LNCaP clone FGC (cell line): ENCODE measurements around the gene ADGRL3.

ENCODE experiments used
- DNase-seq: peaks from one replicate; pipeline ENCODE4 v3.0.0-alpha.2; 2011; ENCODE audit warnings: low read depth
- H3K4me3 ChIP-seq: 2 replicates; pipeline ENCODE4 v1.5.1; 2011; ENCODE audit warnings: mild to moderate bottlenecking, low read depth, low read length, control low read depth
- CTCF ChIP-seq: IDR thresholded peaks from 2 replicates; pipeline ENCODE4 v1.5.1; 2012; ENCODE audit warnings: mild to moderate bottlenecking; ENCODE audit not compliant: control insufficient read depth, insufficient read depth; ENCODE audit errors: extremely low read depth

ADGRL3 gene

GRCh38 chr4:61217222-61217621, 17.1 kb downstream of the ADGRL3 start:
- no peak overlapping the region for H3K4me3 ChIP-seq
- DNase-seq, result no peak
- TF ChIP-seq CTCF, result no peak

DNA sequence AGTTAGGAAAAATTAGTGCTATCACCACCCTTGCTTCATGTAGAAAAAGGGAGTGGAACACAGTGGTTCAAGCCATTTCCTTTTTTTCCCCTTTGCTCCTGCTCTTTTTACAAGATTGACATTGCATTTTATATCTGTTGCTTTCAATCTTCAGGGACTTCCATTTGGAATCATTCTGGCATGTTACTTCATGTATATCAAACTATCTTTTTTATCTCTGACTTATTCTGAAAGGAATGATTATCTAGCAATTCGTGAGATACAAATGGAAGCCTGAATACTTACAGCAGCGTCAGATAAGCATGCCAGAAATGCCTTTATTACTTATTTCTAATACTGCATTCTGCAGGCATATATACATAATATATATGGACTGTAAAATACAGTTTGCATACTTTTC, 20.4 kb downstream of the ADGRL3 start:
- no peak overlapping the region for H3K4me3 ChIP-seq
- no peak for TF ChIP-seq CTCF
- DNase-seq, result no peak

DNA sequence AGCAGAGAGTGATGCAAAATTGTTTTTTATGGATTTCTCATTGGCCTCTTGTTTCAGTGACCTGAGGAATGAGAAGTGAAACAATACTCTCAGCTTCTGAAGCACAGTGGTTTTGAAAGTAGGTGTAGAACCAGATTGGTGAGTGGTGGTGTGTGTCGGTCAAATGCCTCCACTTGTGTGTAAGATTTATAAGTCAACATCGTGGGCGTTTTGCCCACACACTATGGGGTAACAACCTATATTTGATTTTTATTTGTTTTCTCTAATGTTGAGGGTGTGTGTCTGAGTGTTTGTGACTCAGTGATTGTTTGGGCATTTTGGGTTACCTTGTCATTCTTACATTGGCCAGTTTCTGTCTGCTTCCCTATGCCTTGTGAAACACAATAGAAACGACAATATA, 23.3 kb downstream of the ADGRL3 start:
- no peak for DNase-seq
- no peak for TF ChIP-seq CTCF
- no peak overlapping the region for H3K4me3 ChIP-seq

DNA sequence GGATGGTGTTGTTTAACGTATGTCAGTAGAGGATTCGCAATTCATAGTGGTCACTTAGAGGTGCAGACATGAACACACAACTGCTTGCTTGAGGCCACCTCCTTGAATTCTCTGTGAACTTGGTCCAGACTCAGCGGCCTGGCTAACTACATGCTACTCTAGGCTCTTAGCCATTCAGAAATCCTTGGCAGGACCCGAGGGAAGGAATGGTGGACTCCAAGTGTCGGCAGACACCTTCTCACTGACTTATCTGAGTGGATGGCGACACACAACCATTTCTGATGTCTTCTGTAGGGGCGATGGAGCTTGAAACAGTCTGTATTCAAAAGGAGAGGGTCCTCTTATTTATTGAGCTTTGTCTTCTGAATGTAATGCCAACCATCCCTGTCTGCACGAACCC, 24.4 kb downstream of the ADGRL3 start:
- DNase-seq, result no peak
- H3K4me3 ChIP-seq, result no peak overlapping the region
- no peak for TF ChIP-seq CTCF

DNA sequence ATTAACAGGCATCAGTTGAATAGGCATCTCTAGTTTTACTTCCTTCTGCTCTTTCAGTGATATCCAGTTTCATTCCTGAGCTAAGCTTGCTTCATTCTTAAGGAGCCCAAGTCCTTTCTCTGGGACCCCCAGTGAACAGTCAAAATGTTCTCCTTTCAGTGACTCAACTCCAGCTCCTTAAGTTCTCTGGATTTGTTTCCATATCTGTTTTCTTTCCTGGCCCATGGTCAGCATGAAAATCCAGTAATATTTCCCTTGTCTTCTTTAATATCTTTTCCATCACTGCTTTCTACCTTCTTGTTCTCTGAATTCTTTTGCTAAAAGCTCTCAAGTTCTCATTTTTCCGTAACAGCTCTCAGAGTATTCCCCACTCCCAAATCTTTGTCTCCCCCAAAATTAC, 25.5 kb downstream of the ADGRL3 start:
- no peak overlapping the region for H3K4me3 ChIP-seq

DNA sequence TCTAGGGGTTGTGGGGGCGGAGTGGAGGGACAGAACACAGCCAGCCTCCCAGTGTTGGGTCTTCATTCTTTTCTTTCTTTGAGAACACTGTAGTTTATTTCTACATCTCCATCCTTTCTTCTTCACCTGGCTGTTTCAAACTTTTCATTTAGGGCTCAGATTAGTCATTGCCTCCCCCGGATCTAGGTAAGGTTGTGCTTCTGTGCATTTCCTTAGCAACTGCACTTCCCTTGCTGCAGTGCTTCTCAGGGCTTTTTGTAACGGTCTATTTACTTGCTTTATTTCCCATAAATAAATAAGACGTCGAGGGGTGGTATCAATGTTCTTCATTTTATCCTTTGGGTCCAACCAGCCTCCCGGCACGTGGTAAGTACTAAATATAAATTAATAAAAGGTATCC, 31.3 kb downstream of the ADGRL3 start:
- H3K4me3 ChIP-seq, result no peak overlapping the region
- no peak for TF ChIP-seq CTCF
- no peak for DNase-seq

More for the DNA sequence above, 25.5 kb downstream of the ADGRL3 start:
- DNase-seq, result no peak
- TF ChIP-seq CTCF, result no peak

GRCh38 chr4:61239250-61239649, 39.1 kb downstream of the ADGRL3 start:
- DNase-seq, result no peak
- TF ChIP-seq CTCF, result no peak
- H3K4me3 ChIP-seq, result no peak overlapping the region
